Amniotic stem cell (primary cell): ENCODE data around the gene DEPDC4.

Experiments used
- DNase-seq: peaks from one replicate; lab custom pipeline; 2025; lab: John Stamatoyannopoulos, UW

DEPDC4 gene

DNA sequence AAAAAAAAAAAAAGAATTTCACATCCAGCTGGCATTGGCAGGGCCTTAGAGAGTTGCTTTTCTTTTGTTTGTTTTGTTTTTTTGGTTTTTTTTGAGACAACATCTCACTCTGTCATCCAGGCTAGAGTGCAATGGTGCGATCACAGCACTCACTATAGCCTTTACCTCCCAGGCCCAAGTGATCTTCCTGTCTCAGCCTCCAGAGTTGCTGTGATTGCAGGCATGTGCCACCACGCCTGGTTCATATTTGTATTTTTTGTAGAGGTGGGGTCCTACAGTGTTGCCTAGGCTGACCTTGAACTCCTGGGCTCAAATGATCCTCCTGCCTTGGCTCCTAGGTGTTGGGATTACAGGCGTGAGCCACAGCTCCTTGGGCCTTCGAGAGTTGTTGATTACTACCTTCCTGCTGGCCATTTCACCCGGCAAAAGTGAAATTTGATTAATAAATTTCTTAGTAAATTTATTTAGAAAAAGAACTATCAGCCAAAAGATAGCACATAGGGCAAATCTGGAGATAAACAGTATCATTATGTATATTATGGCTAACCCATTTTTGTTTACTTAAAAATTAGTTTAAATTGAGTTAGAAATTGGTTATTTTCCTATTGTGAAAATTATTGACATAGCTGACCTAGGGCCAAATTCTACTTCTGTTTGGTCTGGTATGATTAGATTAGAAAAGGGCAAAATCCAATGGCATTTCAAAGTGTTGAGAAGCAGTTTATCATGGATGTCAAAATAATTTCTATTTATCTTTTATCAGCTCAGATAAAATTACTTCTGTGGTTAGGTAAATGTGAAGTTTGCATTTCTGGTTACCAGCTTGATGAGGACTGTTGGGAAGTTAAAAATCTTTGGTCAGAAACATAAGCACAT is 53.6 kb downstream of the DEPDC4 start:
- no peak for DNase-seq

DNA sequence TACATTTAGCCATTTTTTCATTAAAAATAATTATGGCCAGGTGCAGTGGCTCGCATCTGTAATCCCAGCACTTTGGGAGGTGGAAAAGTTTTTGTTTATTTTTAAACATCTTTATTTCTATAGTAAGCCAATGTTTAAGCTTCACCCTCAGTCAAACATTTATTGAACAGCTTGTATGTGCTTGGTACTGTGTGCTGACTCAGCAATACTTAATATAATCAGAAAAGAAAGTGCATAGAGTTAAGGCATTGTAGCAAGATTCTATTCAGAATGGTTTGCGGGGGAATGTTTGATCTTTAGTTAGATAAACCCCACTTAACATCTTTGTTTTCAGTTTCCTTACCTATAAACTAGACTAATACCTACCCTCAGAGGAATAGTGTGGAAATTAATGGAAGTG is 55.2 kb downstream of the DEPDC4 start:
- DNase-seq: no peak

DNA sequence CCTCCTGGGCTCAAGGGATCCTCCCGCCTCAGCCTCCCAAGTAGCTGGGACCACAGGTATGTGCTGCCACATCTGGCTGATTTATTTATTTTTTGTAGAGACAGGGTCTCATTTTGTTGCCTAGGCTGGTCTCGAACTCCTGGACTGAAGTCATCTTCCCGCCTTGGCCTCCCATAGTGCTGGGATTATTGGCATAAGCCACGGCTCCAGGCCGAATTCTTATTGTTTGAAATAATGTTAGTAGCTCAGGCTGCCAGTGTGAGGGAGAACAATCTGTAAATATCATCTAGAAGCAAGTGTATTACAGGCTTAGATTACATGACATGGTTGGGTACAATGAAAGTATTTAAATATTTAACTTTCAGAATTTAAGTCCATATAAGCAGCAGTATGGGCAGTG is 58.0 kb downstream of the DEPDC4 start:
- DNase-seq: no peak

DNA sequence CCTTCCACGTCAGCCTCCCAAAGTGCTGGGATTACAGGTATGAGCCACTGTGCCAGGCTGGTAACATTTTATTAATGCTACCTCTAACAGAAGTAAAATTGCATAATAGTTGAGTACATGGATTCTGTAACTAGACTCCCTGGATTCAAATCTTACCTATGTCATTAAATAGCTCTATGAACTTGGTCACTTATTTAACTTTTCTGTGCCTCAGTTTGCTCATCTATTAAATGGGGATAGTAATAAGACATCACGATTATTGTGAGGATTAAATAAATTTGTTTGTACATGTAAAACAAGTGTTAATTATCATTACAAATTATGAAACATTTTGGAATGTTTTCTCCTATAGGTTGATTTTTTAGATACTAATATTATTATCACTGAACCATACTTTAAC is 59.6 kb downstream of the DEPDC4 start:
- no peak for DNase-seq

DNA sequence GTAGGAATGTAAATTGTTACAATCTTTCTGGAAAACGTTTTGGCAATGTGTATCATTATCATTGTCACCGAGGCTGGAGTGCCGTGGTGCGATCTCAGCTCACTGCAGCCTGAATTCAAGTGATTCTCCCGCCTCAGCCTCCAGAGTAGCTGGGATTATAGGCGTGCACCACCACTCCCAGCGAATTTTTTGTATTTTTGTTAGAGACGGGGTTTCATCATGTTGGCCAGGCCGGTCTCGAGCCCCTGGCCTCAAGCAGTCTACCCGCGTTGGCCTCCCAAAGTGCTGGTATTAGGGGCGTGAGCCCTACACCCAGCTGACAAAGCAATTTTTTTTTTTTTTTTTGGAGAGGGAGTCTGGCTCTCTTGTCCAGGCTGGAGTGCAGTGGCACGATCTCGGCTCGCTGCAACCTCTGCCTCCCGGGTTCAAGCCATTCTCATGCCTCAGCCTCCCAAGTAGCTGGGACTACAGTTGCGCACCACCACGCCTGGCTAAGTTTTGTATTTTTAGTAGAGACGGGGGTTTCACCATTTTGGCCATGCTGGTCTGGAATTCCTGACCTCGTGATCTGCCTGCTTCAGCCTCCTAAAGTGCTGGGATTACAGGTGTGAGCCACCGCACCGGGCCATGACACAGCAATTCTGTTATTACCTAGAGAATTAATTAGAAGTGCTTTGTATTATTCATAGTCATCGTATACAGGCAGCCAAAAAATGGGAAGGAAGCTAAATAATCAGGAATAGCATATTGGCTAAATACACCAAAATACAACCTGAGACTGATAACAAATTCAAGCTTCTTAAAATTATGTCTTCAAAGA is 65.1 kb downstream of the DEPDC4 start:
- no peak for DNase-seq

GRCh38 chr12:100200463-100201181 is 66.3 kb downstream of the DEPDC4 start, which contains the start of gene ACTR6:
Gene ACTR6, plus strand, starts transcription at chr12:100200815. Its CDS starts 37 bp downstream, at chr12:100200852.
- peak; percentile 94 for DNase-seq

DNA sequence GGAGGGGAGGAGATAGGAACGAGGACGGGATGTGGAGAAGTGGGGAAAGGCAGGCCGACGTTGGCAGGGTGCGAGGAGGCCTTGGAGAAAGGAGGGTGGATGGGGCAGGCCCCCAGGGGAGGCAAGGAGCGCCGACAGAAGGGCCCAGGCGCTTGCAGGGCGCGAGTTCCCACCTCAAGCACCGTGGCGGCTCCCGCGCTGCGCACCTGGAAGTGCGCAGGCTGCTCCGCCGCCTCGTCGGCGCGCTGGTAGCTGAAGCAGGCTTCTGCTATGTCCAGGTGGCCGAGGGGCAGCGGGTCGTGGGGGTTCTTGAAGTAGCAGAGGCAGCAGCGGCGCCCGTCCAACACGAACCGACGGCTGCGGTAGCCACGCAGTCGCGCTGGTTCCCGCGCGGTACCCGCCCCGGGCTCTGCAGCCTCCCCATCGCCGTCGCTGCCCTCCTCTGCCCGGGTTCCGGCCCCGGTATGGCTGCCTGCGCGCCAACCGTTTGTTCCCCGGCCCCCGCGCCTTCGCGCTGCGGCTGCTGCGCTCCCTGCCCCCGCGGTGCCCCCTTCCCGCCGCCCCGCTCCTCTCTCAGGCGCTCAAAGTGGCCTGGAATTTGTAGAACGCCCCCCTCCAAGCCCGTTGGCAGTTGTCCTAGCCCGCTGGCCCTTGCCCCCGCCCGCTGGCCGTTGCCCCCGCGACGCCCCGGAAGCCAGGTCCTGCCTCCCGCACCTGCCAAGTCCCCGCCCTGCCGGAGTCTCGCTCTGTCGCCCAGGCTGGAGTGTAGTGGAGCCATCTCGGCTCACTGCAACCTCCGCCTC is 67.3 kb downstream of the DEPDC4 start:
- no peak for DNase-seq

- no peak for DNase-seq
These were observed 67.9 kb downstream of the DEPDC4 start for GRCh38 chr12:100199023-100199346.

DNA sequence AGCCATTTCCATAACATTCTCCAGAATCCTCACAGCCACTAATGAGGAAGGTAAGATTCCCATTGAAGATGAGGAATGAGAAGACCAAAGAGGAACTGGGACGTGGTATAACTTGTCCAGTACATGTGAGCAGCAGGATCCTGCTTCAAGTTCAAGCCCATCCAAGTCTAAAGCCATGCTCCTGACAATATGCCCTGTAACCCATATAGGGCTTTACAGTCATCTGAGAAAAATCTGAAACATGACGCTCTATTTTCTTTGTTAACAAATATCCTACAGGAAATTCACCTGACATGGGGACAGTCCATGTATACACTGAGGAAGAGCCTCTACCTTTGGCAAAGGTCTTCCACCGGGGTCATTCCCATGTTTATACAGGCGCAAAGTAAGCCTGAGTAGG is 69.4 kb downstream of the DEPDC4 start:
- no peak for DNase-seq

DNA sequence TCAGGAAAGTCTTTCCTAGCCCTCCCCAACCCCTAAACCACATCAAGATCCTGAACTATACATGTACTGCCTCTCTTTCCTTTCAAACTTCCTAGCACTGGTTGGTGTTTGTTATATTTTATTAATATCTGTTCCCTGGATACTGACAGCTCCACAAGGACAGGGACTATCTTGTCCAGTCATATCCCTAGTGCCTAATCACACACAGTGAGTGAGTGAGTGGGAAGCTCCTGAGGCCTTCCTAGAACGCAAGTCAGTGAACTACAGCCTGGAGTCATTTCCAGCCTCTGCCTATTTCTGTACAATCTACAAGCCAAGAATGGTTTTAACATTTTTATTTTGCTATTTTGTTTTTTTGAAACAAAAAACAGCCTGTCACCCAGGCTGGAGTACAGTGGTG is 73.8 kb downstream of the DEPDC4 start:
- DNase-seq: no peak
